NCI-H748 treated with DMSO at 0.1 percent for 48 hours (cell line): ENCODE measurements around the gene GNPAT.
"Not testable (repeated sequence)": the region's sequence is repeated elsewhere in the genome, so short reads cannot be mapped to it uniquely, and the experiment has no call there.

Source experiments
- DNase-seq: peaks from one replicate; lab custom pipeline; 2025; lab: John Stamatoyannopoulos, UW

The GNPAT gene

GRCh38 chr1:231240883-231241735, at the start of gene GNPAT:
TSS of gene GNPAT (plus strand) at chr1:231241212. CDS start at chr1:231241379, 167 bp downstream.
- peak; percentile 65 for DNase-seq

- DNase-seq: no peak
These were observed 48.3 kb upstream of the GNPAT start for GRCh38 chr1:231192620-231193163.

GRCh38 chr1:231193710-231194340, 47.2 kb upstream of the GNPAT start:
- DNase-seq: no peak

GRCh38 chr1:231194476-231194842, 46.6 kb upstream of the GNPAT start:
- DNase-seq: no peak

- no peak for DNase-seq
These were observed 46.0 kb upstream of the GNPAT start for GRCh38 chr1:231194843-231195516.

GRCh38 chr1:231196307-231196706, 44.7 kb upstream of the GNPAT start:
- no peak for DNase-seq

- DNase-seq: no peak
These were observed 44.3 kb upstream of the GNPAT start for GRCh38 chr1:231196728-231197127.

GRCh38 chr1:231199868-231200267, 41.1 kb upstream of the GNPAT start:
- DNase-seq: no peak

- DNase-seq: no peak
These were observed 40.5 kb upstream of the GNPAT start for GRCh38 chr1:231200388-231201031.

- DNase-seq: no peak
These were observed 39.5 kb upstream of the GNPAT start for GRCh38 chr1:231201375-231201978.

- DNase-seq: no peak
These were observed 38.9 kb upstream of the GNPAT start for GRCh38 chr1:231201979-231202633.

- no peak for DNase-seq
These were observed 37.6 kb upstream of the GNPAT start for GRCh38 chr1:231203259-231204057.

GRCh38 chr1:231206856-231207255, 34.2 kb upstream of the GNPAT start:
- DNase-seq: no peak

- no peak for DNase-seq
These were observed 33.6 kb upstream of the GNPAT start for GRCh38 chr1:231207437-231207836.

- DNase-seq: no peak
These were observed 32.0 kb upstream of the GNPAT start for GRCh38 chr1:231208980-231209379.

- DNase-seq: no peak
These were observed 31.5 kb upstream of the GNPAT start for GRCh38 chr1:231209531-231209930.

- no peak for DNase-seq
These were observed 30.9 kb upstream of the GNPAT start for GRCh38 chr1:231210126-231210525.

GRCh38 chr1:231211005-231211857, 29.8 kb upstream of the GNPAT start:
- peak; percentile 47 for DNase-seq

GRCh38 chr1:231212301-231212700, 28.7 kb upstream of the GNPAT start:
- not testable (repeated sequence) for DNase-seq
